ENCODE measurements around the gene UBR1. TPM values are rescaled to one million over a fixed set of nuclear protein-coding genes. Genes with fewer than 3 reads are reported as not detected.
A peak's percentile ranks its signal among the peaks of the same experiment; 100 is the strongest.
"Not testable (repeated sequence)": the region's sequence is repeated elsewhere in the genome, so short reads cannot be mapped to it uniquely, and the experiment has no call there.

The UBR1 gene
- total RNA-seq, 4 donors from 2014 or later = 39.3 to 50.5 (median 40.8) TPM

DNA sequence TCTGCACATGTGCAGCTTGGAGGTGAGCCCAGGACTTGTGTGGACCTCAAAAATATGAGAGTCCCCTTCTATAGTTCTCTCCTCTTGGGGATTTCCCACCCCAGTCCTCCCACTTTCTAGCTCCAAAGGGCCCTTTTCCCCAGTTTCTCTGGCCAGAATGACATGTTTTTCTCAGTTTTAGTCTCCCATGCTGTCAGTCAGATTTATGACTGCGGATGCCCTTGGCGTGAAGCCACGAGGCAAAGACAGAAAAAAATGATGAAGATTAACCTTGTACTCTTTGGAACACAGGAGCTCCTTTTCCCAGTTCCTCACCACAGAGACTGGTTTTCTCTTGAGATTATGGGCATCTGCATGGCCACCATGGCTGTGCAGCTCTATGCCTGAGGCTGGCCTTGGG is 113.2 kb downstream of the UBR1 start:
- H3K27me3 ChIP-seq = no peaks in the 10 kb centered on the region
- no peak overlapping the region for H3K4me3 ChIP-seq (replicated peaks in 1 of 3)
- peaks cover 5 to 11% of the 10 kb centered on the region in 2 donors for H3K36me3 ChIP-seq
- no peak for TF ChIP-seq POLR2A (IDR thresholded peaks at IDR 0.05)
- TF ChIP-seq, protein P1, sequence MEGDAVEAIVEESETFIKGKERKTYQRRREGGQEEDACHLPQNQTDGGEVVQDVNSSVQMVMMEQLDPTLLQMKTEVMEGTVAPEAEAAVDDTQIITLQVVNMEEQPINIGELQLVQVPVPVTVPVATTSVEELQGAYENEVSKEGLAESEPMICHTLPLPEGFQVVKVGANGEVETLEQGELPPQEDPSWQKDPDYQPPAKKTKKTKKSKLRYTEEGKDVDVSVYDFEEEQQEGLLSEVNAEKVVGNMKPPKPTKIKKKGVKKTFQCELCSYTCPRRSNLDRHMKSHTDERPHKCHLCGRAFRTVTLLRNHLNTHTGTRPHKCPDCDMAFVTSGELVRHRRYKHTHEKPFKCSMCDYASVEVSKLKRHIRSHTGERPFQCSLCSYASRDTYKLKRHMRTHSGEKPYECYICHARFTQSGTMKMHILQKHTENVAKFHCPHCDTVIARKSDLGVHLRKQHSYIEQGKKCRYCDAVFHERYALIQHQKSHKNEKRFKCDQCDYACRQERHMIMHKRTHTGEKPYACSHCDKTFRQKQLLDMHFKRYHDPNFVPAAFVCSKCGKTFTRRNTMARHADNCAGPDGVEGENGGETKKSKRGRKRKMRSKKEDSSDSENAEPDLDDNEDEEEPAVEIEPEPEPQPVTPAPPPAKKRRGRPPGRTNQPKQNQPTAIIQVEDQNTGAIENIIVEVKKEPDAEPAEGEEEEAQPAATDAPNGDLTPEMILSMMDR (IDR thresholded peaks at IDR 0.05) = no peak
- no peak overlapping the region for H3K27ac ChIP-seq
- WGBS, 2 donors = 78 to 92% methylated on average over 3 of the region's 3 CpGs
- H3K9me3 ChIP-seq = no peaks in the 10 kb centered on the region
- no peaks in the 10 kb centered on the region for H3K4me1 ChIP-seq
- no peak for DNase-seq
- intact Hi-C loops (cut with DNase I) = no loop called here

DNA sequence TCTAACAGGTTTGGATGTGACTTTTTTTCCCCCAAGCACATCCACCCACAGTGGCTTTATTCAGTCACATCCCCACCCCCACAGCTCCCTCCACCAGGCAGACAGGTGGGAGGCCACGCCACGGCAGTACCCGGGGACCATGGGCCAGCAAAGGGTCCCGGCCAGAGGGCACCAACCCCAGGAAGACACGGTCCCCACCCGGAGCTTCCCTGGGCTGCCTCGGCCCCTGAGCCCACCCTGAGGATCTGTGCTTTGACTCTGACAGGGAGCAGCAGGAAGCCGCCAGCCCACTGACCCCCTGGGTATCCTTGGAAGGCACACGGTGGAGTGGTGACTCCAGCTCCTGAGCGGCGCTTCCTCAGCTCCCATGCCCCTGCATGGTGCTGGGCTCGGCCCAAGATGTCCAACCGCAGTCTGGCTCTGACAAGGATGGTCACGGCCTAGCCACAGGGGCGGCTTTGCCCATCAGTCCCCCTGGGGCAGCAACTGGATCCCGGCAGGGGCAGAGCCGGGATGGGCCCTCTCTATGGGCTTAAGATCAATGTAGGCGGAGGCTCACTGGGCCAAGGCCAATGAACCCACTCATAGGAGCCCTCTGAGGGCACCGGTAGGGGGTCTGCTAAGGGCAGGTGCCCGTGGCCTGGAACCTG is 119.0 kb downstream of the UBR1 start:
- Histone ChIP-seq H3K4me3 (replicated peaks in 1 of 3) (no peak overlapping the region), H3K36me3 (peaks cover 0 to 18% of the 10 kb centered on the region in 2 donors), H3K4me1 (no peaks in the 10 kb centered on the region), H3K9me3 (no peaks in the 10 kb centered on the region), H3K27ac (no peak overlapping the region), H3K27me3 (no peaks in the 10 kb centered on the region)
- intact Hi-C loops (cut with DNase I) = no loop called here
- TF ChIP-seq POLR2A (IDR thresholded peaks at IDR 0.05) = no peak
- TF ChIP-seq, protein P1 (IDR thresholded peaks at IDR 0.05) = no peak
- DNase-seq = no peak
- 94 to 98% methylated on average over 10 to 15 of the region's 20 CpGs for WGBS, 2 donors

DNA sequence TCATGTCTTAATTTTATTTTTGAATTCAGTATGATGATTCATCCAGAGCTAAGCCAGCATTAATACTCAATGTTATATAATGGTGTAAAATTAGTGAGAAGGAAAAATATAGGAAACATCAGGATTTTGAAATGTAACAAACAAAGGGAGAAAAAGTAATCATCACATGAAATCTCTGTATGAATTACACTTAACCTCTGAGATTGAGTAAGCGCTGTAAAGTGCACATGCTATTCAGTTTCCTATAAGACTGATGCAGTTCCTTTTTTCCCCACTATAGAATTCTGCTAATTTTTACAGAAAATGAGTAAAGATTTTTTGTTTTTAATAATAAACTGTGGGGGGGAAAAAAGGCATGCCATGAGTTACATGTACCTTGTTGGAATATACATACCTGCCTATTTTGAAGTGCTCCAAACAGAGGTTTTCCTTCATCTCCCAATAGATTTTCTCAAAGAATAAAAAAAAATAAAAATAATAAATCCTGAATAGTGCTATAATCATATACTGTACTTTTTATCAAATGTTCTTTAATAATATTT is 121.3 kb downstream of the UBR1 start:
- no peaks in the 10 kb centered on the region for H3K9me3 ChIP-seq
- H3K4me1 ChIP-seq = no peaks in the 10 kb centered on the region
- H3K4me3 ChIP-seq (replicated peaks in 1 of 3) = no peak overlapping the region
- WGBS, 2 donors = 100% methylated on average over 1 of the region's 1 CpG
- H3K27ac ChIP-seq = no peak overlapping the region
- intact Hi-C loops (cut with DNase I) = no loop called here
- no peak for TF ChIP-seq POLR2A (IDR thresholded peaks at IDR 0.05)
- TF ChIP-seq, protein P1 (IDR thresholded peaks at IDR 0.05) = peak in 1 of 6 experiments; percentile 1
- no peaks in the 10 kb centered on the region for H3K27me3 ChIP-seq
- peaks cover 0 to 21% of the 10 kb centered on the region in 2 donors for H3K36me3 ChIP-seq
- DNase-seq = no peak

DNA sequence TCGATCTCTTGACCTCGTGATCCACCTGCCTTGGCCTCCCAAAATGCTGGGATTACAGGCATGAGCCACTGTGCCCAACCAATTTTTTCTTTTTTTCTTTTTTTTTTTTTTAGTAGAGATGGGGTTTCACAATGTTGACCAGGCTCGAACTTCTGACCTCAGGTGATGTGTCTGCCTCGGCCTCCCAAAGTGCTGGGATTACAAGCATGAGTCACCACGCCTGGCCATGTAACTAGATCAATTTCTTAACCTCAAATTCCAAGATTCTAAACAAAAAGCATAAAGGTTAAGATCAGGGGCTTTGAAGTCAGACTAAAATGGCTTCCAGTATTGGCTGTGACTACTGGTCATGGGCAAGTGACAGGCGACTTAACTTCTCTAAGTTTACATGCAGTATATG is 126.7 kb downstream of the UBR1 start:
- peaks cover 21% of the 10 kb centered on the region in 2 donors for H3K36me3 ChIP-seq
- H3K27ac ChIP-seq; H3K9me3 ChIP-seq; intact Hi-C loops (cut with DNase I); H3K4me3 ChIP-seq (replicated peaks in 1 of 3); H3K4me1 ChIP-seq; DNase-seq; H3K27me3 ChIP-seq: not testable (repeated sequence)
- WGBS, 2 donors = 97 to 98% methylated on average over 6 of the region's 6 CpGs

DNA sequence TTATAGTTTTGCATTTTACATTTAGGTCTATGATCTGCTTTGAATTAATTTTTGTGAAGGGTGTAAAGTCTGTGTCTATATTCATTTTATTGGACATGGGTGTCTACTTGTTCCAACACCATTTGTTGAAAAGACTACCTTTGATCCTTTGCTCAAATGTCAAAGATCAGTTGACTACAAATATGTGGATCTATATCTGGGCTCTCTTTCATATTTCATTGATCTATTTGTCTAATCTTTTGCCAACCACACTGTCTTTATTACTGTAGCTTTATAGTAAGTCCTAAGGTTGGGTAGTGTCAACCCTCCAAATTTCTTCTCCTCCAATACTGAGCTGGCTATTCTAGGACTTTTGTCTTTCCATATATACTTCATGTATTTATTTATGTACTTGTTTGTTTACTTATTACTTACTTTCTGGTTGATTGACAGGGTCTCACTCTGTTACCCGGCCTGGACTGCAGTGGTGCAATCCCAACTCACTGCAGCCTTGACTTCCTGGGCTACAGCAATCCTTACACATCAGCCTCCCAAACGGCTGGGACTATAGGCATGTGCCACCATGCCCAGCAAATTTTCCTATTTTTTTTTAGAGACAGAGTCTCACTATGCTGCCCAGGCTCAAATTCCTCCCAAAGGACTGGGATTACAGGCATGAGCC is 131.5 kb downstream of the UBR1 start:
- intact Hi-C loops (cut with DNase I) = no loop called here

More for the DNA sequence above, 131.5 kb downstream of the UBR1 start:
- H3K9me3 ChIP-seq = no peaks in the 10 kb centered on the region
- no peak overlapping the region for H3K27ac ChIP-seq
- 94 to 98% methylated on average over 2 of the region's 2 CpGs for WGBS, 2 donors
- H3K4me1 ChIP-seq = no peaks in the 10 kb centered on the region
- TF ChIP-seq, protein P1 (IDR thresholded peaks at IDR 0.05) = no peak
- TF ChIP-seq POLR2A (IDR thresholded peaks at IDR 0.05) = no peak
- no peaks in the 10 kb centered on the region for H3K27me3 ChIP-seq
- H3K36me3 ChIP-seq = peaks cover 28% of the 10 kb centered on the region in 2 donors
- no peak for DNase-seq
- H3K4me3 ChIP-seq (replicated peaks in 1 of 3) = no peak overlapping the region
